PFSK-1 (cell line): ENCODE measurements around the gene VSTM4.

Experiments used
- FOXP2 ChIP-seq: optimal IDR thresholded peaks from 2 replicates; pipeline ENCODE3; 2011; ENCODE audit warnings: borderline replicate concordance, control low read depth, inconsistent platforms; ENCODE audit not compliant: insufficient read depth; ENCODE audit errors: extremely low read length, extremely low read depth
- POLR2AphosphoS5 ChIP-seq: IDR thresholded peaks from 2 replicates; pipeline ENCODE4 v1.6.1; 2012; ENCODE audit warnings: low read depth, mild to moderate bottlenecking, control low read depth, low read length, moderate library complexity
- REST ChIP-seq, 2 experiments: IDR thresholded peaks; 2 replicates each; pipeline versions ENCODE4 v1.6.1 to v1.8.0; 2011 to 2012; ENCODE audit warnings: low read depth in 2 of 2, low read length in 2 of 2, control low read depth in 1 of 2, inconsistent platforms in 1 of 2, mild to moderate bottlenecking in 1 of 2, moderate library complexity in 1 of 2; ENCODE audit not compliant: insufficient read depth in 1 of 2
- SIN3A ChIP-seq: IDR thresholded peaks from 2 replicates; pipeline ENCODE4 v1.6.1; 2012; ENCODE audit warnings: mild to moderate bottlenecking, low read length, moderate library complexity, borderline replicate concordance; ENCODE audit not compliant: insufficient read depth
- TAF1 ChIP-seq: IDR thresholded peaks from 2 replicates; pipeline ENCODE4 v1.6.1; 2012; ENCODE audit warnings: low read length, control low read depth, borderline replicate concordance; ENCODE audit not compliant: insufficient read depth

VSTM4 gene

GRCh38 chr10:49008505-49009198, 106.7 kb downstream of the VSTM4 start:
- TF ChIP-seq POLR2AphosphoS5 (no peak), REST (IDR thresholded peaks at IDR 0.05; ENCODE audit: insufficient read depth in 1 of 2, low read depth in 2 of 2, low read length in 2 of 2) (no peak), SIN3A (no peak), FOXP2 (no peak), TAF1 (no peak)

- TF ChIP-seq POLR2AphosphoS5 (no peak), SIN3A (no peak), TAF1 (no peak), REST (IDR thresholded peaks at IDR 0.05; ENCODE audit: insufficient read depth in 1 of 2, low read depth in 2 of 2, low read length in 2 of 2) (no peak), FOXP2 (no peak)
These were observed 107.2 kb downstream of the VSTM4 start for GRCh38 chr10:49008091-49008490.

GRCh38 chr10:49007129-49007528, 108.2 kb downstream of the VSTM4 start:
- no peak for TF ChIP-seq SIN3A

DNA sequence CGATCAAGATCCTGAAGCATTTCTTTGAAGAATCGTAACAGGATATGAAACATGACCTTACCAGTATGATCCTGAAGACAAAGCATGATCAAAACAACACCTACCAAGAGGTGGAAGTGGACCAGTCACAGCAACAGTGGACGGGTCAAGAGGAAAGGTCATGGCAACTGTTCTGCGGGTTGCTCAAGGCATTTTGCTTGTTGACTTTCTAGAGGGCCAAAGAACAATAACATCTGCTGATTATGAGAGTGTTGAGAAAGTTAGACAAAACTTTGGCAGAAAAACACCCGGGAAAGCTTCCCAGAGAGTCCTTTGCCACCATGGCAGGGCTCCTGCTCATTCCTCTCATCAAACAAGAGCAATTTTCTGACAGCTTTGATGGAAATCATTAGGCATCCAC, 110.1 kb downstream of the VSTM4 start:
- TF ChIP-seq POLR2AphosphoS5 (no peak), REST (IDR thresholded peaks at IDR 0.05; ENCODE audit: insufficient read depth in 1 of 2, low read depth in 2 of 2, low read length in 2 of 2) (no peak), SIN3A (no peak), TAF1 (no peak), FOXP2 (no peak)

- TF ChIP-seq POLR2AphosphoS5 (no peak), FOXP2 (no peak), TAF1 (no peak), SIN3A (no peak), REST (IDR thresholded peaks at IDR 0.05; ENCODE audit: insufficient read depth in 1 of 2, low read depth in 2 of 2, low read length in 2 of 2) (no peak)
These were observed 113.3 kb downstream of the VSTM4 start for GRCh38 chr10:49001870-49002672.
